Stimulated activated CD8-positive, alpha-beta memory T cell treated with anti-CD3 and anti-CD28 coated beads, Interleukin-12 subunit alpha, Interleukin-12 subunit beta, amount 100 ng/mL, for 24 hours (primary cell): Measurements from ENCODE around the gene MTCH1.

Experiments used
- DNase-seq: peaks from one replicate; pipeline ENCODE4 v3.0.0-alpha.2; 2020; ENCODE audit errors: extremely low read depth

MTCH1 gene

DNA sequence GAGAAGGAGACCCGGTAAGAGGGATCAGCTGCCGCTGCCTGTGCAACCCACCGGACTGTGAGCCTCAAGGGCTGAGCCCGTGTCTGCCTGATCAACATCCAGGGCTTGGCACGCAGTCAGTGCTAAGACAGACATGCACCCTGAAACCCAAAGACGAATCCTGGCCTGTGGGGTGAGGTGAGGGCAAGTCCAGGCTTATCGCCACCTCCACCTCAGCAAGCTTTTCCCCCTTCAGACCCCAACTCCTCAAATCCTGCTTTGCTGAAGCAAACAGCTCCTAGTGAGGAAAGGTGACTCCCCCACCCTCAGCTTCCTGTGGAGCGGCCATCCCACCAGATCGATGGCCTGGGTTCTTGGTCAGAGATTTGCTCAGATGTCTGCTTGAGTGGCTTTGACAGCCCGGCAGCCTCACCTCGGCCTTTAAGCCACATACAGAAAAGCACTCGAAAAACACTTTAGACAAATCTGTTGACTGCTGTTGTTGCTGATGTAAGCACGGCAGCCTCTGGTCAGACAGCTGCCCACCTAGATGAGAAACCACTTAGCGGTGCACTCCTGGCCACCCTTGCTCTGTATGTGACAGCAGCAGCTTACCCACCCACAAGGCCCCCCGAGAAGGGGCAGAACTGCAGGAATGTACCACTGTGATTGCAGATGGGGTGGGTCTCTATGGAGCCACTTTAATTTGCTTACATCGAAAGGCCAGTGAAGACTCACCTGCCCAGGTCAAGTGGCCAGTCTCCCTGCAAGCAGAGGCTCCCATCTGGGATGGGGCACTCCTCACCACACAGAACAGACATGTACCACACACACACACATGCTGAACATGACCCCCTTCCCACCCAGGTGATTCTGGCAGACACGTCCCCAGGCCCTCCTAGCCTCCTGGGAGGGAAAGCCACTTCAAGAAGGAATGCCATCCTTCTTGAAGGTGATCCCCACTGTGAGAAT is 14.8 kb downstream of the MTCH1 start:
- no peak for DNase-seq

DNA sequence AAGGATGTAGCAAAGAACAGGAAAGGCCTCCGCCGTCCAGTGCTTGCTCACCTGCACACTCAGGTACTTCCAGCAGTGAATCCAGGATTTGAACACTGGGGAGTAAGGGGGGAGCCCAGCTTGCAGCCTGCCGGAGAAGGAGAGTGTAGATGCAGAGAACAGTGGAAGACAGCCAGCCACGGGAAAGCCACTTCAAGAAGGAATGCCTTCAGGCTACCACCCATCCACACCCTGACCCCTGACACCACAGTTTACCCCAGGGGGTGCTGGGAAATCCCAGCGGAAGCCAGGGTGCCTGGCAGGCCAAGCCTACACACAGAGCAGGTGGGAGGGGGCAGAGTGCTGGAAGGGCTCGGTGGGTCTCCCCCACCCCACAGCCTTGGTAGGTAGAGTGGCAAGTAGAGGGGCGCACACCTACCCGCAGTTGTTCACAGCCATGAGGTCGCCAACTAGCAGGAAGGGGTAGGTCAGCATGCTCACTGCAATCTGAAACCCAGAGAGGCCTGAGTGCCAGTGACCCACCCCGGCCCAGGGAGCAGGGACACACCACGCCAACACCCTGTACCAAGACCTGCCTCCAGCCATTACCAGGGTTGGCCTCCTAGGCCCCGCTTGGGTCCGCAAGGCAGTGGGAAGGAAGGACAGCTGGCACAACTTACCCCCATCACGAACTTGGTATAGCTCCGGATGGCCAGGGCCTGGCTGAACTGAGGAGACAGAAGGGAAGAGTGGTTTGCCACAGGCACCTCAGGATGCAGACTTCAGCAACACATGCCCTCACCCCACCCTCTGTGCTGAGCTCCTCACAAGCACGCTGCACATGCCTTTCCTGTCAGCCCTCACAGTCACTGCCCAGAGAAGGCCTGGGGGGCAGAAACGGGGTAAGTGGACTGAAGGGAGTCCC is 15.8 kb downstream of the MTCH1 start:
- no peak for DNase-seq

DNA sequence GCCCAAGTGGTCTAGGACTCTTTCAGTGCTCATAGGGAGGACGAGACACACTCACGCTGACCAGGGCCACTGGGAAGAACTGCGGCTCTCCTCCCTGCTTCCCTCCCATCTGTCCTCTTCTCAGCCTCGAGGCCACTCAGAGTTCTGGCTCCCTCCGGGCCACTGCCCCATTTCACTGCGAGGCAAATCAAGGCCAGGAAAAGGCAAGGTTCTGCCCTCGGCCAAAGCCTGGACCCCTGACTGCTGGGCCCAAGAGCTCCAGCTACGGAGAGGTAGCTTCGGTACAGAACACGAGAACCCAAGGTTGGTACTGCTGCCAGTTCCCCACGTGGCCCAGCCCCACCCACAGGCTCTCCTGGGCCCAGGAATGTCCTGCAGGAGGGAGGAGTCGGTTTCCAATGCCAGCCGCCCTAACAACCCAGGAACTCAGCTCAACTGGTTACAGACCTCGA is 16.7 kb downstream of the MTCH1 start:
- DNase-seq: no peak

DNA sequence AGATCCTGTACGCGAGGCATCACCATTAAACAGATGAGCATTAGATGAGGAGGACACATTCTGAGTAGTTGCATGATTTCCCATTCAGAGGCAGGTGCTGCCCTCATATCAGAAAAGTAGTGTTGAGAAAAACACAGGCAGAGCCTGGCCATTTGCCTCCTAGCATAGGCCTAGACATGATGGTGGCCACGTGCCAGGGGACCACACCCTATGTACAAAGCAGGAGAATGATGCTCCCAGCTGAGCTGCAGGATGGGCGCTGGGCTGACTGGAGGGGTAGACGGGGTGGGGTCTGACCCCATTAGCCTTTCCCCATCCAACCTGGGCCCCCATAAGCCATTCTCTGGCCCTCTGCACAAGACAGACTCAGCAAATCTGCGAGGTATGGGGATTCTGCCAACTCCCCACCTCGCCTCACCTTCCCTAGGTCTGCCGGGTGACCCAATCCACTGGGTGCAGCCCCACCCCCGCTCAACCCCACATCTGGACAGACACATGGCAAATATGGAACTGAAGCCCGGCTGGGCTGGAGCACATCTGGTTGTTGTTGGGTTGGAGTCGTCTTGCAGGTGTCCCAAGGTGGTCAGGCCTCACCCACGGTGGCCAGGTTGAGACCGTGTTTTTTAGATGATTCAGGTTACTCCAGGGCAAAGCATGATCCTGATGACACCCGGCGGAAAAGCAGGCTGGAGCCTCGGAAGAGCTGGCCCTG is 17.6 kb downstream of the MTCH1 start:
- no peak for DNase-seq

DNA sequence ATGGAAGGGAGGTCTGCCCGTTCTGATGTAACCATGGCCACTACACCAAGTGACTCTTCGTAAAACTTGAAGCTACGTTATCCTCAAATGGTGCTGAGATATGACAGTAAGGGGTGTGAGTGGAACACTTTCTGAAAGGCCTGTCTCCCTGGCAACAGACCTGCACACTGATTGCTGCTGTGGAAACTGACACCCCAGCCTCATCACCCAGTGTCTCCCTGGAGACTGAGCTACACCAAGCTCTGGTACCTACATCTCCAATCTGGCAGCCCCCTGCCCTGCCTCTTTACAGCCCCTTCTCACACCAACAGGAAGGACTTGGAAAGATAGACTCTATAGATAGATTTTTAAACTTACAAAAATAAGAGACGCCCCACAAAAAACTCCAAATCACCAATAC is 18.2 kb downstream of the MTCH1 start:
- DNase-seq: no peak

DNA sequence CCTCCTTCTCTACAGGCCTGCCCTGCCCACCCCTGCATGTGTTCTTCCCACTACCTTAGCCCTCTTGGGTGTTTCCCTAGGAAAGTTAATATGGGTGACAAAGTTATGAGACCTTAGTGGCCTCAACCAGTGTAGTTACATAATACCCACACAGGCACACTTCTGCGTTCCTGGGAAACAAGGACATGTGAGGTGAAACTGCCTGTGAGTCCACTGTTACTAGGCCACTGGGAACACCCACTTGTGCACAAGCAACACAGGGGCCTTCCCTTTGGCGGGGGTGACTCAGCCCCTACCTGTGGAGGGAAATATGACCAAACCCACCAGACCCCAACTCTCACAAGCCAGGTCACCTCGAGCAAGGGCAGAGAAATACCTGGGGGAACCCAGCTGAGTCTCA is 18.7 kb downstream of the MTCH1 start:
- DNase-seq: no peak

DNA sequence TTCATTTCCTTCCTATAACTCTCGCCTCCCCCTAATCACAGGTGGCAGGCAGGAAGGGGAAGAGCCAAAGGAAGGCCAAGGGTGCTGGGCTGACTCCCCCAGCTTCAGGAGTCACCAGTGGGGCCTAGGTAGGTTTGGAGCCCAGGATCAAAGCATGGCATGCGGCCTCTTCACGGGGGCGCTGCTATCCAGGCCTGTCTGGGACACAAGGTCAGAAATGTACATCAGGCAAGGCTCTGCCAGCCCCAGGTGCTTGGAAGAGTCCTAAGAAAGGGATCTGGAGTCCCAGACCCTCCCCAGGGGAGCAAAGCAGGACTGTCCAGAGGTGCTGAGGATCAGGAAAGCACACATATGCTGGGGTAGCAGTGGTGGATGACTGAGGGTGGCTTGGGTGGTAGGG is 21.1 kb downstream of the MTCH1 start:
- DNase-seq: no peak

DNA sequence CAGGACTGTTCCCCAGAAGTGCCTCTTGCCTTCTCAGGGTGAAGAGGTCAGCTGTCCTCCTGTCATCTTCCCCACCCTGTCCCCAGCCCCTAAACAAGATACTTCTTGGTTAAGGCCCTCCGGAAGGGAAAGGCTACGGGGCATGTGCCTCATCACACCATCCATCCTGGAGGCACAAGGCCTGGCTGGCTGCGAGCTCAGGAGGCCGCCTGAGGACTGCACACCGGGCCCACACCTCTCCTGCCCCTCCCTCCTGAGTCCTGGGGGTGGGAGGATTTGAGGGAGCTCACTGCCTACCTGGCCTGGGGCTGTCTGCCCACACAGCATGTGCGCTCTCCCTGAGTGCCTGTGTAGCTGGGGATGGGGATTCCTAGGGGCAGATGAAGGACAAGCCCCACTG is 21.6 kb downstream of the MTCH1 start:
- DNase-seq: no peak

DNA sequence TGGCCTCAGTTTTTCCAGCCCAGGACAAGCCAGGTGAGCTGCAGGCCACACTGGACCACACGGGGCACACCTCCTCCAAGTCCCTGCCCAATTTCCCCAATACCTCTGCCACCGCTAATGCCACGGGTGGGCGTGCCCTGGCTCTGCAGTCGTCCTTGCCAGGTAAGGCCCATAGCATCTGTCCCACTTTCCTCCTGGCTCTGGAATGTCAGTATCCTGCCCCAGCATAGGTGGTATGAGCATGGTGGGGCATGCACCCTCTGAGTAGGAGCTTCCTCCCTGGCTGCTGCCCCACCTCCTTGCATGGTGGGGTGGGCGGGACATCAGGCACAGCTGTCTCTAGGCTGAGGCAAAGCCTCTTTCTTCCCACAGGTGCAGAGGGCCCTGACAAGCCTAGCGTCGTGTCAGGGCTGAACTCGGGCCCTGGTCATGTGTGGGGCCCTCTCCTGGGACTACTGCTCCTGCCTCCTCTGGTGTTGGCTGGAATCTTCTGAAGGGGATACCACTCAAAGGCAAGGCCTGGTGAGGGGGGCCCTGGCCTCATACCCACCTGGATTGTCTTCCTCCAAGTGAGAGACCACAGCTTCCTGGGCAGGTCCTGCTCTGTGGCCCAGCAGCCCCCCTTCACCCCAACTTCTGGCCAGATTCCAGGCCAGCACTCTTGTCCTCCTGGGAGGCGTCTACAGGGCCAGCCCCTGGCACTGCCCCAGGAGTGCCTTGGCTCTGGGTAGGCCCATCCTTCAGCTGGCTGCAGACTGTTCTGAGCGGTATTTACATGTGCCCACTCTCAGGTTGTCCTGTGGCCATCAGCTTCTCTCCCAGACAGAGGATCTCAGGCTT is 22.3 kb downstream of the MTCH1 start:
- no peak for DNase-seq

DNA sequence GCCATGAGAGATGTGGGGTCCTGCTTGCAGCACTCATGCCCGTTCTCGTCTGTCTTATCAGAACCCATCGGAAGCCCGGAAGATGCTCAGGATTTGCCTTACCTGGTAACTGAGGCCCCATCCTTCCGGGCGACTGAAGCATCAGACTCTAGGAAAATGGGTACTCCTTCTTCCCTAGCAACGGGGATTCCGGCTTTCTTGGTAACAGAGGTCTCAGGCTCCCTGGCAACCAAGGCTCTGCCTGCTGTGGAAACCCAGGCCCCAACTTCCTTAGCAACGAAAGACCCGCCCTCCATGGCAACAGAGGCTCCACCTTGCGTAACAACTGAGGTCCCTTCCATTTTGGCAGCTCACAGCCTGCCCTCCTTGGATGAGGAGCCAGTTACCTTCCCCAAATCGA is 23.1 kb downstream of the MTCH1 start:
- peak; percentile 24 for DNase-seq

DNA sequence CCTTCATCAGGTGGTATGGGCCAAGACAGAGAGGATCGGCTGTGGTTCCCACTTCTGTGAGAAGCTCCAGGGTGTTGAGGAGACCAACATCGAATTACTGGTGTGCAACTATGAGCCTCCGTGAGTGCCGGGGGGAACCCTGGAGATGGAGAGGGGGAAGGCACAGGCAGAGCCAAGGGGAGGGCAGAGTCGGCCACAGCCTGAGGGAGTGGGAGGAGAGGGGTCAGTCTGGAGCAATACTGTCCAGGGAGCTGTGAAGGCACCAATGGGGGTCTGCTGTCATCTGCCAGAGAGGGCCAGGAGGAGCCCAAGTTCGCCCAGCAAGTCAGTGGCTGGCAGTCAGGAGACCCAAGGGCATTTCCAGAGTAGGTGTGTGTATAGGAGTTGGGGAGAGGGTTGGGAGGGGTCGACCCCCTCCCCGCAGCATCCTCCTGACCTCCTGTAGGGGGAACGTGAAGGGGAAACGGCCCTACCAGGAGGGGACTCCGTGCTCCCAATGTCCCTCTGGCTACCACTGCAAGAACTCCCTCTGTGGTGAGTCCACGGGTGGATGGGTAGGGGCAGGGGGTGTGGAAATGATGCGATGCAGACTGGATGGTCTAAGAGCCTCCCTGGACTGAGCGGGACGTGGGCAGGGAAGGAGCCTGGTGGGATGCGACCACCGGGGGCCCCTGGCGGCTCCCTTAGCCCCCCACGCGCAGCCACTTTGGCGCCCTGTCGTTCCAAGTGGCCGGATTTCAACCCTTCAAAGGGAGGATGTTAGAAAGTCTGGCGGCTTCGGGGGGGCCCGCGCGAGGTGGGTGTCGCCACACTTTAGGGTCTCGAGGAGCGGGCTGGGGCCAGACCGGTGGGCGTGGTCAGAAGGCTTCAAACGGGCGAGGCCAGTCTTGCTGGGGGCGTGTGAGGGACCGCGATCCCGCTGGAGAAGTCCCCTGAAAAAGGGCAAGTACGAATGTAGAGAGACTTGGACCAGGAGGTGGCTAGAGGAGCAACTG is 24.3 kb downstream of the MTCH1 start:
- DNase-seq: no peak

DNA sequence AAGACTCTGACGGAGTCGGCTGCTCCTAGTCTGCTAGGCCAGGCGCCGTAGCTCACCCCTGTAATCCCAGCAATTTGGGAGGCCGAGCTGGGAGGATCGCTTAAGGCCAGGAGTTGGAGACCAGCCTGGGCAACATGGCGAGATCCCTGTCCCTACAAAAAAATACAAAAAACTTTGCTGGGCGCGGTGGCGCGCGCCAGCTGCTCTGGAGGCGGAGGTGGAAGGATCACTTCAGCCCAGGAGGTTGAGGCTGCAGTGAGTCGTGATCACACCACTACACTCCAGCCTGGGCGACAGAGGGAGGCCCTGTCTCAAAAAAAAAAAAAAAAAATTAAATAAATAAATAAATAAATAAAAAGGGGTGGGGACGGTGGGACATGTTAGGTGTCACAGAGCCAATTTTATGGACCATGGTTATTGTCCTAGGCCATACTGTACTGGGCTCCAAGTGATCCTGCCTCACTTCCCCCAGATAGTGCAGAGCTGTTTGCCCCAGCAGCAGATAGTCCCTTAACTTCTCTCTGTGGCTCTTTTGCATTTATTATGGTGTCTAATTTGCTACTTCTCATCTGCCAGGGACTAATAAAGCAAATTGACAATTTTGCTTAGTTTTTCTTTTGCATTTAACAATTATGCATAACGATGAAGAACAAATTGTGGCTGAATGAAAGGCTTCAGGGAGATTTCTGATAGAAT is 26.3 kb downstream of the MTCH1 start:
- DNase-seq: no peak

DNA sequence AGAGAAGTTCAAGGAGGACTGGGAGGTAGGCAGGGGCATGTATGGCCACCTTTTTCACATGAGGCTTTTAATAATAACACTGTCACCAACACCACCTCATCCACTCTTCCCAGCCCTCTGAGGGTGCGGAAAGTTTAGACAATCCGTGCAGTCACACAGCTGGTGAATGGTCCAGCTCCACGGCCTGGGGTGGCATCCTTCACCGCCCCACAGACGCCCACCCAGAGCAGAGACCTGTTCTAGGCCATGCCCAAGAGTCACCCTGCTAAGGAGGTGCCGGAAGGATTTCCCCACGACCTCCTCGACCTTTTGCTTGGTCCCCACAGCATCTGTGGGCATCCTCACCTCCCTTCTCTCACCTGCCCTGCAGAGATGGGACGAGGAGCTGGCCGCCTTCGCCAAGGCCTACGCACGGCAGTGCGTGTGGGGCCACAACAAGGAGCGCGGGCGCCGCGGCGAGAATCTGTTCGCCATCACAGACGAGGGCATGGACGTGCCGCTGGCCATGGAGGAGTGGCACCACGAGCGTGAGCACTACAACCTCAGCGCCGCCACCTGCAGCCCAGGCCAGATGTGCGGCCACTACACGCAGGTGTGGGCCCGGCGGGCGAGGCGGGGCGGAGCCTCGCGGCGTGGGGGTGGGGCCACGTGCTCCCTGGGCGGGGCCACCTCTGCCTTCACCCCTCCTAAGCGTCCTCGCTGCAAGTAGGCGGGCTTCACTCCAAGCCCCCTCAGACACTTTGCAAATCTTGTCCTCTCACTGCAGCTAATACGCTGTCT is 27.0 kb downstream of the MTCH1 start:
- DNase-seq: no peak

DNA sequence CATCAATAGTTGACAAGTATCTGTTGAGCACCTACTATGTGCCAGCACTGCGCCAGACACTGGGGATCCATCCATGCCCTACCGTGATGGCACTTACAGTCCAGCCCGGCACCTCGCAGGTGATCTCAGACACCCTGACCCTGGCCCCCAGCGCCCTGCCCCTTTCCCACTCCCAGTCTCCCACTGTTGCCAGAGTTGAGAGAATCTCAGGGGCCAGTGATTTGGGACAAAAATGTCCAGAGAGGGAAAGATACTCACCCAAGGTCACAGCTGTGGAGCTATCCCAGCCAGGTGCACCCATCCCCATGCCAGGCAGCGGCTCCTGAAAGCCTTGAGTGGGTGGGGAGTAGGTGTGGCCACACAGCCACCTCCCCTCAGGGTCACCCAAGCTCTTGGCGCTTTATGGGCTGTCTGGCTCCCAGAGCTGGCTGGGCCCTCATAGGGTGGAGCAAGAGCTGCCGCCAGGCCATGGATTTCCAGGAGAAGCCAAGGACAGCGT is 28.2 kb downstream of the MTCH1 start:
- DNase-seq: no peak

DNA sequence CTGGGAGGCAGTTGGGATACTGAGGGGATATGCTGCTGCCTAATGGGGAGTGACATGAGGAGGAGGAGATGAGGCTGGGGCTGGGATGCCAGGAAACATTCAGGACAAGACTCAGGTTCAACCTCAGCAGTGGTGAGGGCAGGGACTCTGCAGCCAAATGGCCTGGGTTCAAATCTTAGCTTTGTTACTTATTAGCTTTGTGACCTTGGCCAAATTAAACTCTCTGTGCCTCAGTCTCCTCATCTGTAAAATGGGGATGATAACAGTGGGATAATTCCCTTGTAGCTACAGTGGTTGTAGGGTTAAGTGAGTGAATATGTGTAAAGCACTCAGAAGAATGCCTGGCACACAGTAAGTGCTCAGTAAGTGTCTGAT is 29.6 kb downstream of the MTCH1 start:
- no peak for DNase-seq

DNA sequence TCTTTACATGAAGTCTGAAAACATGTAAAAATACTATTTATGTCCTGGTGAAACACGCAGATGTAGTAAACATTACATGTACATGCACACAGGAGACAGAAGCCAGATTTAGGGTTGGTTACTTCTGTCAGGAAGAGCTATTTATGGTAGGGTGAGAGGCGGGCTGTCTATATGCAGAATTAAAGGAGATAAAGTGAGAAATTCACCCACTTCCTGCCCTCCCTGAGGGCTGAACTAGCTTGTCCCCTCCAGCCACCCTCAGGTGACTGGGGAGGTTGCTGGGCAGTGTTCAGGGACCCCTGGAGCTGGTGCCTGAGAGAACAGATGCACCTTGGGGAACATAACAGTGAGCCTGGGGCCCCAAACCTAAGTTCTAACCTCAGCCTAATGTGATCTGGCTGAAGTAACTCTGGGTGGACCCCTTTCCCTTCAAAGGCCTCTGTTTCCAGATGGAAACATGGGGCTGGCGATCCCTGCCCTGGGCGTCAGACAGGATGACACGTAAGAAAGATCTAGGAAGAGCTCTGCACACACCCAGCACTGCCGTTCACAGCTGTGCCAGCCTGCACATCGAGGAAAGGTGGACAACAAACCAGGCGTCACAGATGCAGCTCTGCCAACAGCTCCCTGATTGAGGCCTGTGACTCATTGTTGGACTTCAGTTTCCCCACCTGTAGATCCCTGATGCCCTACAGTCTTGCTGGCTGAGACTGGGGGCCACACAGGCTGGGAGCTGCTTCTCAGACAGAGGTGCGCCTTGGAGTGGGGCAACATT is 30.1 kb downstream of the MTCH1 start:
- no peak for DNase-seq

DNA sequence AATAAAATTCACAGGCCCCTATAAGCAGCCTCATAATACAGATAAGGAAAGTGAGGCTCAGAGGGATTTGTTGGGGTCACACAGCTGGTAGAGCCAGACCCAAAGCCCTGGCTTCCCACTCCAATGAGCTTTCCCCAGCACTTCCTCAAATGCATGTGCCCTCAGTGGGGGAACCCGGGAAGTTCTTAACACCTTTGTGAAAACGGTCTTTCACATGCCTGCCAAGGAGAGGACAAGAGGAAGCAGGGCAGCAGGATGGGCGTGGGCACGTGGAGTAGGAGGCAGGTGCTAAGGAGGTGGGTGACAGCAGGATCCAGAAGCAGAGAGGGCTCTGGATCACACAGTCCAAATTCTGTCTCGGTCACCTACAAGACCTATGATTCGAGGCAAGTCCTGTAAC is 30.9 kb downstream of the MTCH1 start:
- DNase-seq: no peak
